ENCODE measurements around the gene CSGALNACT2. TPM values are rescaled to one million over a fixed set of nuclear protein-coding genes. Genes with fewer than 3 reads are reported as not detected.

The CSGALNACT2 gene
- total RNA-seq, 3 donors from 2014 or later: 21.6 to 35.5 (median 27.8) TPM

- Histone ChIP-seq H3K36me3 (no peaks in the 10 kb centered on the region), H3K4me1 (no peaks in the 10 kb centered on the region), H3K27me3 (peaks cover 0 to 4% of the 10 kb centered on the region in 2 donors), H3K4me3 (no peak overlapping the region), H3K27ac (no peak overlapping the region), H3K9me3 (no peaks in the 10 kb centered on the region)
- intact Hi-C loops (cut with DNase I; ENCODE audit: low total_unique reads): loop anchor here (10.0 kb wide), 1 partner anchor 237 kb away; no protein-coding TSS in a partner anchor
- TF ChIP-seq POLR2AphosphoS5 (IDR thresholded peaks at IDR 0.05) (no peak), POLR2A (IDR thresholded peaks at IDR 0.05) (no peak), CTCF (IDR thresholded peaks at IDR 0.05) (no peak)
- DNase-seq (ENCODE audit: low spot score in 2 of 2): no peak
Measured at GRCh38 chr10:43102063-43102828, 36.0 kb upstream of the CSGALNACT2 start.

GRCh38 chr10:43105102-43105955 is 32.9 kb upstream of the CSGALNACT2 start:
- intact Hi-C loops (cut with DNase I; ENCODE audit: low total_unique reads): loop anchor here (10.0 kb wide), 1 partner anchor 241 kb away; no protein-coding TSS in a partner anchor
- peak; percentile 31 to 63 for DNase-seq (ENCODE audit: low spot score in 2 of 2)
- Histone ChIP-seq H3K4me1 (no peaks in the 10 kb centered on the region), H3K27me3 (no peaks in the 10 kb centered on the region), H3K4me3 (peak overlapping the region; percentile 44 to 82 (median 60)), H3K27ac (no peak overlapping the region), H3K36me3 (no peaks in the 10 kb centered on the region), H3K9me3 (no peaks in the 10 kb centered on the region)
- TF ChIP-seq POLR2A (IDR thresholded peaks at IDR 0.05) (no peak), CTCF (IDR thresholded peaks at IDR 0.05) (peak; percentile 82 to 98 (median 98)), POLR2AphosphoS5 (IDR thresholded peaks at IDR 0.05) (peak in 2 of 3 donors; percentile 7 to 8)

- intact Hi-C loops (cut with DNase I; ENCODE audit: low total_unique reads): loop anchor here (10.0 kb wide), 1 partner anchor 241 kb away; no protein-coding TSS in a partner anchor
- H3K36me3 ChIP-seq: no peaks in the 10 kb centered on the region
- H3K9me3 ChIP-seq: no peaks in the 10 kb centered on the region
- TF ChIP-seq POLR2AphosphoS5 (IDR thresholded peaks at IDR 0.05) (no peak), POLR2A (IDR thresholded peaks at IDR 0.05) (no peak), CTCF (IDR thresholded peaks at IDR 0.05) (no peak)
- DNase-seq (ENCODE audit: low spot score in 2 of 2): no peak
- no peaks in the 10 kb centered on the region for H3K4me1 ChIP-seq
- no peak overlapping the region for H3K27ac ChIP-seq
- H3K4me3 ChIP-seq: no peak overlapping the region
- no peaks in the 10 kb centered on the region for H3K27me3 ChIP-seq
Measured at GRCh38 chr10:43105956-43106229, 32.4 kb upstream of the CSGALNACT2 start.

GRCh38 chr10:43106256-43107091 is 31.8 kb upstream of the CSGALNACT2 start:
- H3K36me3 ChIP-seq: no peaks in the 10 kb centered on the region
- intact Hi-C loops (cut with DNase I; ENCODE audit: low total_unique reads): loop anchor here (10.0 kb wide), 1 partner anchor 242 kb away; no protein-coding TSS in a partner anchor
- H3K9me3 ChIP-seq: no peaks in the 10 kb centered on the region
- no peaks in the 10 kb centered on the region for H3K27me3 ChIP-seq
- TF ChIP-seq CTCF (IDR thresholded peaks at IDR 0.05): no peak
- H3K4me3 ChIP-seq: no peak overlapping the region
- H3K27ac ChIP-seq: no peak overlapping the region
- H3K4me1 ChIP-seq: no peaks in the 10 kb centered on the region
- DNase-seq (ENCODE audit: low spot score in 2 of 2): no peak
